Fibroblast of lung (primary cell): ENCODE measurements around the gene RBPJL. TPM values are rescaled to one million over a fixed set of nuclear protein-coding genes. Genes with fewer than 3 reads are reported as not detected.

Source experiments
- DNase-seq, 2 donors: peaks; one replicate each; pipeline versions ENCODE4 v3.0.0 to v3.0.0-alpha.2; 2010; ENCODE audit warnings: low read depth in 2 of 2
- H2AFZ ChIP-seq: 2 replicates; pipeline ENCODE4 v1.5.1; 2012; ENCODE audit warnings: low read length, control low read depth, inconsistent platforms
- H3K27ac ChIP-seq: 2 replicates; pipeline ENCODE4 v1.5.1; 2011; ENCODE audit warnings: low read length, control low read depth; ENCODE audit not compliant: insufficient read depth
- H3K27me3 ChIP-seq: 2 replicates; pipeline ENCODE4 v1.5.1; 2011; ENCODE audit warnings: mild to moderate bottlenecking, low read length; ENCODE audit not compliant: control insufficient read depth, insufficient read depth
- H3K36me3 ChIP-seq: 2 replicates; pipeline ENCODE4 v1.5.1; 2011; ENCODE audit warnings: low read length; ENCODE audit not compliant: control insufficient read depth, insufficient read depth
- H3K4me1 ChIP-seq: 2 replicates; pipeline ENCODE4 v1.5.1; 2011; ENCODE audit warnings: low read length; ENCODE audit not compliant: control insufficient read depth, insufficient read depth; ENCODE audit errors: extremely low read depth
- H3K4me2 ChIP-seq: 2 replicates; pipeline ENCODE4 v1.5.1; 2011; ENCODE audit warnings: low read length, control low read depth; ENCODE audit not compliant: insufficient read depth; ENCODE audit errors: extremely low read depth
- H3K4me3 ChIP-seq, 4 experiments: fragments of 200-600 bp in 1 of 4; sonication (generic) in 1 of 4; replicated peaks in 1 of 4; 2 replicates each; pipeline ENCODE4 v1.5.1; 2011 to 2016; ENCODE audit warnings: low read length in 4 of 4, low read depth in 3 of 4, mild to moderate bottlenecking in 3 of 4, control low read depth in 2 of 4, inconsistent platforms in 1 of 4, mixed read lengths in 1 of 4; ENCODE audit not compliant: insufficient read depth in 1 of 4; ENCODE audit errors: control extremely low read depth in 1 of 4
- H3K79me2 ChIP-seq: 2 replicates; pipeline ENCODE4 v1.5.1; 2012; ENCODE audit warnings: mild to moderate bottlenecking, low read length, inconsistent platforms; ENCODE audit not compliant: control insufficient read depth, insufficient read depth
- H3K9ac ChIP-seq: 2 replicates; pipeline ENCODE4 v1.5.1; 2011; ENCODE audit warnings: mild to moderate bottlenecking, low read length, control low read depth; ENCODE audit not compliant: insufficient read depth
- H3K9me3 ChIP-seq: 2 replicates; pipeline ENCODE4 v1.5.1; 2012; ENCODE audit warnings: low read depth, low read length; ENCODE audit not compliant: control insufficient read depth, insufficient read depth
- H4K20me1 ChIP-seq: 2 replicates; pipeline ENCODE4 v1.5.1; 2011; ENCODE audit warnings: low read length; ENCODE audit not compliant: control insufficient read depth, insufficient read depth; ENCODE audit errors: extremely low read depth
- EZH2 ChIP-seq: IDR thresholded peaks from 2 replicates; pipeline ENCODE4 v1.5.1; 2012; ENCODE audit warnings: low read length, control low read depth, mild to moderate bottlenecking; ENCODE audit errors: missing control alignments
- polyA plus RNA-seq, 2 donors: library from polyadenylated mRNA; depleted of rRNA in 1 of 2; stranded (reverse) in 1 of 2; unstranded in 1 of 2; fragments of >200 nt; gene quantifications; 2 replicates each; pipeline ENCODE4 v1.2.1, GENCODE V29; 2011 to 2012; ENCODE audit warnings: missing spikeins in 1 of 2
- total RNA-seq: library from RNA; depleted of rRNA; stranded (reverse); fragments of >200 nt; gene quantifications from 2 replicates; pipeline ENCODE4 v1.2.1, GENCODE V29; 2014
- TF ChIP-seq, protein P1 (sequence below), 2 donors: IDR thresholded peaks in 1 of 2; conservative IDR thresholded peaks in 1 of 2; 1 replicate in 1 of 2; 2 replicates in 1 of 2; pipeline ENCODE4 v1.5.1; 2011 to 2012; ENCODE audit warnings: low read length in 2 of 2, control low read depth in 1 of 2, inconsistent platforms in 1 of 2, low read depth in 1 of 2, mild to moderate bottlenecking in 1 of 2

RBPJL gene
- total and polyA plus RNA-seq, 2 donors (not counting 1 experiment from before 2014, with no cell fraction given): not detected

DNA sequence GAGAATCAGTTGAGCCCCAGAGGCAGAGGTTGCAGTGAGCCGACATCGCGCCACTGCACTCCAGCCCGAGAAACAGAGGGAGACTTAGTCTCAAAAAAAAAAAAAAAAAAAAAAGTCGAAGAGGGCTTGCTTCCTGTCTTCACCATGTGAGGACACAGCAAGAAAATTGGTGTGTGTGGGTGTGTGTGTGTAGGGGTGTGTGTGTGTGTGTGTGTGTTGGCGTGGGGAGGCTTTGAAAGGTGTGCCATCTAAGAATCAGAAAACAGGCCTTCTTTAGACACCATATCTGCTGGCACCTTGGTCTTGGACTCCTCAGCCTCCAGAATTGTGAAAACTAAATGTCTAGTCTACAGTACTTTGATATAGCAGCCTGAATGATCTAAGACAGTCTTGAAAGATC lies 6.9 kb upstream of the RBPJL start:
- Histone ChIP-seq H3K27me3 (no peaks in the 10 kb centered on the region), H3K9me3 (no peaks in the 10 kb centered on the region), H3K36me3 (no peaks in the 10 kb centered on the region), H3K9ac (no peak overlapping the region), H3K4me1 (no peaks in the 10 kb centered on the region), H3K4me3 (no peak overlapping the region), H2AFZ (no peak overlapping the region), H4K20me1 (no peaks in the 10 kb centered on the region), H3K27ac (no peak overlapping the region), H3K79me2 (no peaks in the 10 kb centered on the region), H3K4me2 (no peak overlapping the region)
- TF ChIP-seq, protein P1, sequence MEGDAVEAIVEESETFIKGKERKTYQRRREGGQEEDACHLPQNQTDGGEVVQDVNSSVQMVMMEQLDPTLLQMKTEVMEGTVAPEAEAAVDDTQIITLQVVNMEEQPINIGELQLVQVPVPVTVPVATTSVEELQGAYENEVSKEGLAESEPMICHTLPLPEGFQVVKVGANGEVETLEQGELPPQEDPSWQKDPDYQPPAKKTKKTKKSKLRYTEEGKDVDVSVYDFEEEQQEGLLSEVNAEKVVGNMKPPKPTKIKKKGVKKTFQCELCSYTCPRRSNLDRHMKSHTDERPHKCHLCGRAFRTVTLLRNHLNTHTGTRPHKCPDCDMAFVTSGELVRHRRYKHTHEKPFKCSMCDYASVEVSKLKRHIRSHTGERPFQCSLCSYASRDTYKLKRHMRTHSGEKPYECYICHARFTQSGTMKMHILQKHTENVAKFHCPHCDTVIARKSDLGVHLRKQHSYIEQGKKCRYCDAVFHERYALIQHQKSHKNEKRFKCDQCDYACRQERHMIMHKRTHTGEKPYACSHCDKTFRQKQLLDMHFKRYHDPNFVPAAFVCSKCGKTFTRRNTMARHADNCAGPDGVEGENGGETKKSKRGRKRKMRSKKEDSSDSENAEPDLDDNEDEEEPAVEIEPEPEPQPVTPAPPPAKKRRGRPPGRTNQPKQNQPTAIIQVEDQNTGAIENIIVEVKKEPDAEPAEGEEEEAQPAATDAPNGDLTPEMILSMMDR (conservative IDR thresholded peaks at IDR 0.05 in 1 of 2, IDR thresholded peaks at IDR 0.05 in 1 of 2; ENCODE audit: low read depth in 1 of 2, low read length in 2 of 2): no peak
- TF ChIP-seq EZH2: no peak
- DNase-seq: no peak

DNA sequence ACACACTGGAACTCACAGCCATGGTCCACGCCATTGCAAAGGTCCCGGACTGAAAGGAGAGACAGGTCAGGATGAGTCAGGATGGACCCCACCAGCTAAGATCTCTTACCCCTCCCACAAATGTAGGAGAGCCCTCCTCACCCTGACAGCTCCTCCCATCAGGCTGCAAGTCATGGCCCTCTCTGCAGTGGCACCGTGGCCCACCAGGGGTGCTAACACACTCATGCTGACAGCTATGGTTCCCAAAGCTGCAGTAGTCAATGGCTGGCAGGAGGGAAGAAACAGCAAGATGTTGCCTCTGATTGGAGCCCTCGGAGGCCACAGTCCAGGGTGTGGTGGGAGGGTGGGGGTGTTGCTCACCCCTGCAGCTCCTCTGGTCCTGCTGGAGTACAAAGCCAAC lies 5.7 kb upstream of the RBPJL start:
- DNase-seq: peak in 1 of 2 donors; percentile 14
- Histone ChIP-seq H3K27me3 (peaks cover under 1% of the 10 kb centered on the region), H3K79me2 (no peaks in the 10 kb centered on the region), H3K4me3 (no peak overlapping the region), H3K36me3 (no peaks in the 10 kb centered on the region), H3K9ac (no peak overlapping the region), H3K27ac (no peak overlapping the region), H3K9me3 (no peaks in the 10 kb centered on the region), H2AFZ (no peak overlapping the region), H4K20me1 (no peaks in the 10 kb centered on the region), H3K4me1 (no peaks in the 10 kb centered on the region), H3K4me2 (no peak overlapping the region)
- TF ChIP-seq, protein P1 (conservative IDR thresholded peaks at IDR 0.05 in 1 of 2, IDR thresholded peaks at IDR 0.05 in 1 of 2; ENCODE audit: low read depth in 1 of 2, low read length in 2 of 2): peak; percentile 11 to 51
- TF ChIP-seq EZH2: no peak

DNA sequence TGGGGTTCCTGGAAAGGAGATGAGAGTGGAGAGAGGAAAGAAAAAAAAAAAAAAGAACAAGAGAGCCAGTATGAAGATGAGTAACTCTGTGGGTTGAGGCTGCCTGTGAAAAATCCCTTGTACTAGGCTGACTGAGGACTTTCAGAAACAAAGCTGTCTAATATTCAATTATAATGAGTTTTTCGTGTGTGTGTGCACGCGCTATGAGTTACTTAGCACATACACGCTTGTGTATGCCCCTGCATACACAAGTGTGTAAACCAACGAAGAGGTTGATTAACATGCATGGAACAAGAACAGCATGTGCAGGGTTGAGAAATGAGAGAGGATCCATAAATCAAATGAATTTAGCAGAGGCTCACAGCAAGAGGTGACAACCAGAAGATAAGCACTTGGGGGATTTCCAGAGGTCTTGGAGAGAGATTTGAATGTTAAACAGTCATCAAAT lies 4.8 kb upstream of the RBPJL start:
- H3K9me3 ChIP-seq: no peaks in the 10 kb centered on the region
- no peaks in the 10 kb centered on the region for H4K20me1 ChIP-seq

More for the DNA sequence above, 4.8 kb upstream of the RBPJL start:
- H3K79me2 ChIP-seq: no peaks in the 10 kb centered on the region
- H3K27ac ChIP-seq: no peak overlapping the region
- H3K4me3 ChIP-seq: no peak overlapping the region
- TF ChIP-seq EZH2: no peak
- TF ChIP-seq, protein P1 (conservative IDR thresholded peaks at IDR 0.05 in 1 of 2, IDR thresholded peaks at IDR 0.05 in 1 of 2; ENCODE audit: low read depth in 1 of 2, low read length in 2 of 2): no peak
- H3K27me3 ChIP-seq: peaks cover 2% of the 10 kb centered on the region
- H3K9ac ChIP-seq: no peak overlapping the region
- H3K4me2 ChIP-seq: no peak overlapping the region
- H3K36me3 ChIP-seq: no peaks in the 10 kb centered on the region
- no peaks in the 10 kb centered on the region for H3K4me1 ChIP-seq
- no peak for DNase-seq
- H2AFZ ChIP-seq: no peak overlapping the region
